GM12874 (cell line): Measurements from ENCODE around the gene PTPRD.

Experiments
- TF ChIP-seq, protein P1 (sequence below): IDR thresholded peaks from 2 replicates; pipeline ENCODE4 v1.5.1; 2011; ENCODE audit warnings: low read depth, mild to moderate bottlenecking, control low read depth, low read length, moderate library complexity; ENCODE audit not compliant: insufficient read depth

Gene PTPRD

DNA sequence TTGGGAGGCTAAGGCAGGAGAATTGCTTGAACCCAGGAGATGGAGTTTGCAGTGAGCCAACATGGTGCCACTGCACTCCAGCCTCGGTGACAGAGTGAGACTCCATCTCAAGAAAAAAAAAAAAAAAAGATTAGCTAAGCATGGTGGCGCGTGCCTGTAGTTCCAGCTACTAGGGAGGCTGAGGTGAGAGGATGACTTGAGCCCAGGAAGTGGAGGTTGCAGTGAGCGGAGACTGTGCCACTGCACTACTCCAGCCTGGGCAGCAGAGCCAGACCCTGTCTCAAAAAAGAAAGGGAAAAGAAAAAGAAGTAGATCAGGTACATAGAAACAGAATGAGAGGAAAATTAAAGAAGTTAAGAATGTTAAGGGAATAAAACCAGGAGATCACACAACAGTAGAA, 1886.1 kb downstream of the PTPRD start:
- TF ChIP-seq, protein P1, sequence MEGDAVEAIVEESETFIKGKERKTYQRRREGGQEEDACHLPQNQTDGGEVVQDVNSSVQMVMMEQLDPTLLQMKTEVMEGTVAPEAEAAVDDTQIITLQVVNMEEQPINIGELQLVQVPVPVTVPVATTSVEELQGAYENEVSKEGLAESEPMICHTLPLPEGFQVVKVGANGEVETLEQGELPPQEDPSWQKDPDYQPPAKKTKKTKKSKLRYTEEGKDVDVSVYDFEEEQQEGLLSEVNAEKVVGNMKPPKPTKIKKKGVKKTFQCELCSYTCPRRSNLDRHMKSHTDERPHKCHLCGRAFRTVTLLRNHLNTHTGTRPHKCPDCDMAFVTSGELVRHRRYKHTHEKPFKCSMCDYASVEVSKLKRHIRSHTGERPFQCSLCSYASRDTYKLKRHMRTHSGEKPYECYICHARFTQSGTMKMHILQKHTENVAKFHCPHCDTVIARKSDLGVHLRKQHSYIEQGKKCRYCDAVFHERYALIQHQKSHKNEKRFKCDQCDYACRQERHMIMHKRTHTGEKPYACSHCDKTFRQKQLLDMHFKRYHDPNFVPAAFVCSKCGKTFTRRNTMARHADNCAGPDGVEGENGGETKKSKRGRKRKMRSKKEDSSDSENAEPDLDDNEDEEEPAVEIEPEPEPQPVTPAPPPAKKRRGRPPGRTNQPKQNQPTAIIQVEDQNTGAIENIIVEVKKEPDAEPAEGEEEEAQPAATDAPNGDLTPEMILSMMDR: no peak

DNA sequence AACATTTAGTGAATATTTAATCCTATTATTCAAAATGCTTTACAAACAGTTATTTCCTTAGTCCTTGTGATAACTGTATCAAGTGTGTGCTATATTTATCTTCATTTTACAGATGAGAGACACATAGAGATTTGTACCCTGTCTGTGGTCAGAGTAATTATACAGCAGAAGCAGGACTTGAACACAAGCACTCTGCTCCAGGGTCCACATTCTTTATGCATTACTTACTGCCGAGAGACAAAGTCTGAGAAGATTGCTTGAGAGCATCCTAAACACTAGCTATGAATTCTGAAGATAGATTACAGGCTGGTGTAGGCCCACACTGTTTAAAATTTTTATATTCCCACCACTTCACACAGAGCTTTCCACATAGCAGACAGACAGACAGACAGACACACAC, 1887.2 kb downstream of the PTPRD start:
- TF ChIP-seq, protein P1: no peak

DNA sequence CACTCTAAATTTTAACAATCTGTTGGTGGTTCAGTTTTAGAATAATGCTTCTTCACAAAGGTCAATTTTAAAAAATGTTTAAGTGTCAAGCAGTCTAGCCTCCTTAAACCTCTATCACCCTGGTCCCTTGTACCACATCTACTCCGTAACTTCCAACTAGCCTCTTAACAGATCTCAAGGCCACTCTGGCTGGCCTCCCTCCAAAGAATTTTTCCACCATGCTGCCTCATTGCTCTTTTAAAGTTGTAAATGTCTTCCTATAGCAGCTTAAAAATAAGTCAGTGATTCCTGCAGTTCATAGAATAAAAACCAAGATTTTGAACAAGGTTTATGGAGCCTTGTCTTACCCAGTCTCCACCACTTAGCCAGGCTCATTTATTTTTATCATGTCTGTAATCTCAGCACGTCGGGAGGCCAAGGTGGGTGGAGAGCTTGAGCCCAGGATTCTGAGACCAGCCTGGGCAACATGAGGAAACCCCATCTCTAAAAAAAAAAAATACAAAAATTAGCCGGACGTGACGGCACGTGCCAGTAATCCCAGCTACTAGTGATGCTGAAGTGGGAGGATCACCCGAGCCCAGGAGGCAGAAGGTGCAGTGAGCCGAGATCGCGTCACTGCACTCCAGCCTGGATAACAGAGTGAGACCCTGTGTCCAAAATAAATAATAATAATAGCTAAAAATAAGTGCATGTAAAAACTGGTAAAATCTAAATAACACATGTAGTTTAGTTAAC, 1888.4 kb downstream of the PTPRD start:
- TF ChIP-seq, protein P1: no peak

DNA sequence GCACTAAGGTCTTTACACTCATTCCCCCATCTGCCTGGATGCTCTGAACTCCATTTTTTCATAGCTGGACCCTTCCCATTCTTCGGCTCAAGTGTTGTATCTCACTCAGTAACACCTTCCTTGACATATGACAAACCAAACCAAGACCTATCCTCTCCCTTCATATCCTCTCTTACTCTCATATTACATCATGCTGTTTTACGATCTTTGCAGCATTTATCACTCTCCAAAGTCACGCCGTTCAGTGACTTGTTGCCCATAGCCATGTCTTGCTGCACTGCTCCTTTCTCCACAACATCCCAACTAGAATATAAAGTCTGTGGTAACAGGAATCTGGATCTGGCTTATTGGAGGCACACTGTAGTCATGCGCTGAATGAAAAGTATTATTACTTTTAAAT, 1889.6 kb downstream of the PTPRD start:
- TF ChIP-seq, protein P1: no peak

DNA sequence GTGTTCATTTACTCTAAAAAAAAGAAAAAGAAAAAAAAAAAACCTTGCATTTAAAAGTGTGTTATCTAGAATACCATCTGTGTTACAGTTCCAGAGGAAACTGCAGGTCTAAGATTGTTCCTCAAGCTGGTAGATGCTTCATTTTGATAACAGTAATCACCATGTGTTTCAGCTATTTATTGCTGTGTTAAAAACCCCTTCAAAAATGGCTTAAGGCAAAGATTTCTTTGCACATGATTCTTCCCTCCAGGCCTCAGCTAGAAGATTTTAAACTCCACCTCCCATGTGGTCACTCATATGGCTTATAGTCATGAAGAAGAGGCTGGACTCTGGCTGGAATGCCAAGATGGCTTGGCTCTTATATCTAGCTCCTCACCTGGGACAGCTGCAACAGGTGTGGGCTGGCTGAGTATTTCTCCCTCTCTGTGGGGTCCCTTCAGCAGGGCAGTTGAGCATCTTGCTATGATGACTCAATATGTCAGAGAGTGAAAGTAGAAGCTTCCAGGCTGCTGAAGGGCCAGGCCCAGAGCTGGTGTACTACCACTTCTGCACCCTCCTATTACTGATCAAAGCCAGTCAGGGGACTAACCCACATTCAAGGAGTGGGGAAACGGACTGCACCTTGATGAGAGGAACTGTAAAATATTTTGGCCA, 1892.8 kb downstream of the PTPRD start:
- TF ChIP-seq, protein P1: no peak

DNA sequence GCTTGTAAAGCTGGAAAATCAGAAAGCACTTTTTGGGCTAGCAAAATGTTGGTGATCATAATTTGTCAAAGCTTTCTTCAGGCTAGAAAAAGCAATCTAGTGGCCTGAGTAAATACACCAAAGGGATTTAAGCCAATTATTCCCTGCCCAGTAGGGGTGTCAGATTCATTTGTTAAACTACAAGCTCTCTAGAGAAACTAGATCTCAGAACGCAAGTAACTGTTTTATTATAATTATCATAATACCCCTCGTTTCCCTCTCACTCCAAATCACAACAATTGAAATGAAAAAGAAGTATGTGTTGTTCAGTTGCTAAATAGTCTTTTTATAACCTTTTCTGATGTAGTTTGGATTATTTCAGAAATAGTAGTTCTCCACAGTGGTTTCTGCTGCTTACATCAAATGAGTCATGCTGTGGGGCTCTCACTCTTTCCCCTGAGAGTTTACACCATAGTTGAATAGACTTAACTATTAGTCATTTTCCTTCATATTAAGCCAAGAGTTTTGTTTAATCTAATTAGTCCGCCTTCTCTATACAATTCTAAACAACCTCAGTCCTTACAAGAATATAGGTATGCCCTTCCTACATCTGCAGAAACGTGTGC, 1894.6 kb downstream of the PTPRD start:
- TF ChIP-seq, protein P1: no peak

DNA sequence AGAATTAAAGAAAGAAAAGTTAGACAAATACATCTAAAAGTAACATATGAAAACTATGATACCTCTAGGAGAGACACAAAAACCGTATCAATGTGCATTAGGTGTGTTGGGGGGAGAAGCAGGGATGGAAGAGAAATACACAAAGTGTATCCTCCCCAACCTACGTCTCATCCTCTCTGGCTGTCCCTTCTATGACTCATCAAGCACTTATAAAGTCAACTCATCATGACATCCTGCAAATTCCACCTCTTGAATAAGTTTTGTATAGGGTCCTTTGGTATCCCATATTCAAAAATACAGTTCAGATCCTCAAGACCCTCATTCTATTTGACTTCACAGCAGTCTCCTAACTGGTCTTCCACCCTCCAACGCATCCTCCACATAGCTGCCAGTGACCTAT, 1895.7 kb downstream of the PTPRD start:
- TF ChIP-seq, protein P1: no peak
